Measurements from ENCODE around the gene ESYT3.
"Not testable (repeated sequence)": the region's sequence is repeated elsewhere in the genome, so short reads cannot be mapped to it uniquely, and the experiment has no call there.

The ESYT3 gene

DNA sequence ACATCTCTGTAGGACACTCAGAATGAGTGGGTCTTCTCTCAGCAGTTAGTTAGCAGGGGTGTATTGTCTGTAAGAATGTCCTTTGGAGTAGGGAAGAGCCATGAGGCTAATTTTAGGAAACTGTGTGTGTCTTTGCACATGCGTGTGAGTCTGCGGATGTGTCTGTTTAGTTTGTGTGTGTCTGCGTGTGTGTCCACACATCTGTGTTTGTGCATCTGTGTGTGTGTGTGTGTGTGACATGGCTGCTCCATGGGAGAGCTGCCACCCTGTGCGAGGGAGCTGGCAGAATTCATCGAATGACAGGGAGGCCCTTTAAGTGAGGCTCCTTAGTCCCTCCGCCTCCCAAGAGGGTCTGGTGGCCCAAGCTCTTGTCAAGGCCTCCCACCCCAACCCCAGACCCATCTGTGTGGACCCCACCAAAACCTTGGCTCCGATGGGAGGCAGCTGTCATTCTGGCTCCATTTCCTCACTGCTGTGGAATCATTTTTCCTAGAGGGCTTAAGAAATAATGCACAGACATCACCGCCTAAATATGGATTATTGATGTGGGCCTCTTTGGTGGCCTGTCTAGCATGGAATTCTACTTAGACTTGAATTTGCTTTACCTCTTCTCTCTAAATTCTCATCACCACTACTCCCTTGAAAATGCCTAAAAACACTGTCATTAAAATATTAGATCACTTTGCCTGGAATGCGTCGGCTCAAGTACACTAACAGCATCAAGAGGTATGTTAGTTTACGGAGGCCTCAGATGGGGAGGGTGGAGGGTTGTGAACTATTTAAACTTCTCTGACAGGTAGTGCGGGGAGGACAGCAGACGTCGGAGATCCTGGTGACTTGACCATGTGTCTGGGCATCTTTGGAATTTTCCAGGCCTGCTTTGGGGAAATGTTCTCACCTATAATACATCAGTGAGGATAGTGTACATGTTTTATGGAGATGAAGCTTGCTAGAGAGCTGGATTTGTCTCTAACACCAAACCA lies 9.4 kb downstream of the ESYT3 start:
- no peak for DNase-seq (ENCODE audit: low read depth)

- DNase-seq (ENCODE audit: low read depth), result no peak
Measured at GRCh38 chr3:138445236-138445635, 10.8 kb downstream of the ESYT3 start.

- DNase-seq (ENCODE audit: low read depth), result no peak
Measured at GRCh38 chr3:138445654-138446053, 11.2 kb downstream of the ESYT3 start.

- DNase-seq (ENCODE audit: low read depth), result no peak
Measured at GRCh38 chr3:138448631-138449030, 14.2 kb downstream of the ESYT3 start.

GRCh38 chr3:138449490-138449889 lies 15.1 kb downstream of the ESYT3 start:
- DNase-seq (ENCODE audit: low read depth), result no peak

DNA sequence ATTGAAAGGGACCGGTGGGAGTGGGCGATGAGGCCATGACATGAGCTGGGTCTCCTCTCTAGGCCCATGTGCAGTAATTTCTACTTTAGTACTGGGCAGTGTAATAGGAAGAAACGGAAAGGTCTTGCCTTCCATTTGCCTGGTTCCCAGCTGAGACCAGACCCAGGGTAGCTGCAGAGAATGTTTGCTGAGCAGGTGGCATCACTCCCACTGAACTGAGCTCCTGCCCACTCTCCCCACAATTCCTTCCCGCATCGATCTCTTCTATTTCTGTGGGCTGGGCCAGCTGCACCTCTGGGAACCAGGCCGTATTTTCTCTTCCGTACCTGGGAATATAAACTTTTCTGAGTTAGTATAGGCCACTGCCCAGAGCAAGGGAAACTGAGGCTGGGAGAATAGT lies 15.8 kb downstream of the ESYT3 start:
- no peak for DNase-seq (ENCODE audit: low read depth)

- no peak for DNase-seq (ENCODE audit: low read depth)
Measured at GRCh38 chr3:138450704-138451424, 16.4 kb downstream of the ESYT3 start.

- no peak for DNase-seq (ENCODE audit: low read depth)
Measured at GRCh38 chr3:138451595-138452162, 17.3 kb downstream of the ESYT3 start.

- no peak for DNase-seq (ENCODE audit: low read depth)
Measured at GRCh38 chr3:138452436-138452835, 18.0 kb downstream of the ESYT3 start.

- not testable (repeated sequence) for DNase-seq (ENCODE audit: low read depth)
Measured at GRCh38 chr3:138453940-138454339, 19.5 kb downstream of the ESYT3 start.

DNA sequence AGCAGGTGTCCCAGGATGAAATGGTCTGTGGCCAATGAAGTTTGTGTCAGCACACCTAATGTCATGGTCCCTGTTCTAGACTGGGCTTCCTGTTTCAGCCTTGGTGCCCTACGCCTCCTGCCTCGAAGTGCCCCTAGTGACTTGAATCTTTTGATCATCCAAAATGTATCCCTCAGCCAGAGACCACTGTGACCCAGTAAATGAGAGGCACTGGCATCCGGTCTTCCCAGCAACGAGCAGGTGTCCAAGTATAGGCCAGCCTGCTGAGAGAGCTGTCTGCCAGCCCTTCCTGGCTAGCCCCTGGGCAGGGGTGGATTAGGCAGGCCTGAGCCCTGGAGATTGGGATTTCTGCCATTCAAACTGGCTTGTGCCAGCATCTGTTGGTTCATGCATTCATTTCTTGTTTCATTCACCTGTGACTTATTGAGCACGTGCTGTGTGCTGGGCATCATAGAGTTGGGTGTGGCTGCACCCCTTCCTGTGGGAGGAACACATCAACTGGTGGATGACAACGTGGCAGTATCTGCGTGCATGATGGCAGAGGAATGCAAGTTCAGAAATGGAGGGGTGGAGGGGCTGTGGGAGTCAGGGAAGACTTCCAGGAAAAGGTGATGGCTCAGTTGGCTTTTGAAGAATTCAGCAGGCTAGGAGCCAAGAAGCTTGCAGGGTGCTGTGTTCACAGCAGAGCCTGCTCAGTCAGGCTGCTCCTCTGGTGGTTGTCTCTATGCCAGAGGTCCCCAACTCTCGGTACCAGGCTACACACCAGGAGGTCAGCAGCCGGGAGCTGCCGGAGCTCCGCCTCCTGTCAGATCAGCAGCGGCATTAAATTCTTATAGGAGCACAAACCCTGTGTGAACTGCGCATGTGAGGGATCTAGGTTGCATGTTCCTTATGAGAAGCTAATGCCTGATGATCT lies 21.6 kb downstream of the ESYT3 start:
- no peak for DNase-seq (ENCODE audit: low read depth)

DNA sequence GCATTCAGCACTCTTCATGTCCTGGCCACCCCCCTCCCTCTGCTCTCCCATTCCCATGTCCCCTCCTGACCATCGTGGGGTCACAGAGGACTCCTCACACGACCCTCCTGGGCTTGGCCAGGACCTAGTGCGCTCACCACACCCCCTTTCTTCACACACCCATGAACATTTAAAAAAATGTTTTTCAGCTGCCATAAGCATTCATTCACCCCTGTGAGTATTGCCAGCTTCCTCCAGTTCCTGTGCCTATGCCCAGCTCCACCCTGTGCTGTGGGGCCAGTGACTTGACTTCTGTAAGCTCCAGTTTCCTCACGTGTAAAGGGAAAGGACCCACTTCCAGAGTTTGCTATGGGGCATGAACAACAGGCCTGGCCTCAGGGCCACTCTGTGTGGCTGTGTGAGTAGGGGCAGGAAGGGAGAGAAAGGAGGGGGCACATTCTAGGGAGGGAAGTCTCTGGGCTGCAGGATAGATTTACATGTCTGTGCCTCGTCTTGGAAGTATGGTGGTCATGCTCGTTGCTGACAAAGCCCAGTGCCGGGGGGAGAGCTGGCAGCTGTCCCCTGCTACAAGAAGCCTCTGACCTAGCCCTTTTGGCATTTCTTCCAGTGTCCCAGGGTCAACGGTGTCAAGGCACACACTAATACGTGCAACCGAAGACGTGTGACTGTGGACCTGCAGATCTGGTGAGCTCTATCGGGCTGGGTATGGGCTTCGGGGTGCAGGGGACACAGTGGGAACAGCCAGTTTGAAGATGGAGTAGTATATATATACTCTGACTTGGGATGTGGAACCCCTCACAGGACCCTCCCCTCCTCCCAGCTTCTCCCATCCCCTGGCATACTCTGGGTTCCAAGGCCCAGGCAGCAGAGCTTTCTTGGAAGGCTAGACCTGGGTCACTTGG lies 22.8 kb downstream of the ESYT3 start:
- no peak for DNase-seq (ENCODE audit: low read depth)

- DNase-seq (ENCODE audit: low read depth), result no peak
Measured at GRCh38 chr3:138457863-138458735, 23.7 kb downstream of the ESYT3 start.

- DNase-seq (ENCODE audit: low read depth), result no peak
Measured at GRCh38 chr3:138458774-138459499, 24.5 kb downstream of the ESYT3 start.

GRCh38 chr3:138459619-138460535 lies 25.5 kb downstream of the ESYT3 start:
- DNase-seq (ENCODE audit: low read depth), result no peak

- no peak for DNase-seq (ENCODE audit: low read depth)
Measured at GRCh38 chr3:138460536-138461205, 26.3 kb downstream of the ESYT3 start.

DNA sequence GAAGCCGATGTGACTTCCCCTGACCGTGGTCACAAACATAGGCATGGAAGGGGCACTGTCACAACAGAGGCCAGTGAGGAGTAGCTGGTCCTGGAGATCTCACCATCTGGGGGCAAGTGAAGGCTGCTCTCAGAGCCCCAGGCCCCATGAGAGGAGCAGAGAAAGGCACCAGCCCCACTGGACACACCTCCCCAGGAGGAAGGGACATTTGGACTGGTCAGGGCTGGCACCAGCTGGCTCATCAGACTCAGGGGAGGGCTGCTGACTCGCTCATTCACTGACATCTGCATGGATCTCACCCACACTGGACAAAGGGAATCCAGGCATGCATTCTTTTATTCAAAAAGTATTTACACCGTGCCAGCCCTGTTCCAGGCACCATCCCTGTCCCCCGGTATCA lies 26.8 kb downstream of the ESYT3 start:
- no peak for DNase-seq (ENCODE audit: low read depth)
